Left hindlimb (tissue), 1 donor: ENCODE measurements around the gene ZSCAN30.
"Not testable (repeated sequence)": the region's sequence is repeated elsewhere in the genome, so short reads cannot be mapped to it uniquely, and the experiment has no call there.

ENCODE experiments used
- DNase-seq: peaks from one replicate; pipeline ENCODE4 v3.0.0-alpha.2; 2018

The ZSCAN30 gene

GRCh38 chr18:35227254-35227653 lies 62.8 kb downstream of the ZSCAN30 start:
- DNase-seq: no peak

GRCh38 chr18:35223797-35224196 lies 66.2 kb downstream of the ZSCAN30 start:
- no peak for DNase-seq

GRCh38 chr18:35220424-35220823 lies 69.6 kb downstream of the ZSCAN30 start:
- DNase-seq: no peak

- DNase-seq: not testable (repeated sequence)
Measured at GRCh38 chr18:35219331-35219730, 70.7 kb downstream of the ZSCAN30 start.

- DNase-seq: not testable (repeated sequence)
Measured at GRCh38 chr18:35216611-35217010, 73.4 kb downstream of the ZSCAN30 start.

GRCh38 chr18:35215026-35215425 lies 75.0 kb downstream of the ZSCAN30 start:
- DNase-seq: no peak

- not testable (repeated sequence) for DNase-seq
Measured at GRCh38 chr18:35205746-35206458, 84.1 kb downstream of the ZSCAN30 start.

GRCh38 chr18:35205199-35205712 lies 84.8 kb downstream of the ZSCAN30 start:
- no peak for DNase-seq

- DNase-seq: no peak
Measured at GRCh38 chr18:35203067-35203466, 87.0 kb downstream of the ZSCAN30 start.

GRCh38 chr18:35201256-35201931 lies 88.6 kb downstream of the ZSCAN30 start:
- DNase-seq: peak; percentile 42
